SU-DHL-6 (cell line): Measurements from ENCODE around the gene DHX9.

Experiments used
- CTCF ChIP-seq: fragments of 200-600 bp; sonication (generic); IDR thresholded peaks from one replicate; pipeline ENCODE4 v1.5.1; 2017; ENCODE audit warnings: antibody characterized with exemption, mild to moderate bottlenecking, low read length, moderate library complexity; ENCODE audit not compliant: insufficient read depth, poor library complexity, severe bottlenecking
- EZH2phosphoT487 ChIP-seq: fragments of 200-600 bp; sonication (generic), shearing (Covaris generic); conservative IDR thresholded peaks from 2 replicates; pipeline ENCODE4 v1.6.1; 2018; ENCODE audit warnings: mild to moderate bottlenecking, antibody characterized with exemption, low read length, moderate library complexity, mixed read lengths

- no peak for TF ChIP-seq CTCF
- no peak for TF ChIP-seq EZH2phosphoT487
These were observed 91.8 kb downstream of the DHX9 start for GRCh38 chr1:182930985-182931384.
